ENCODE results near the gene ACOX2. TPM values are rescaled to one million over a fixed set of nuclear protein-coding genes. Genes with fewer than 3 reads are reported as not detected.

Gene ACOX2
- total RNA-seq, 2 donors from 2014 or later: not detected

DNA sequence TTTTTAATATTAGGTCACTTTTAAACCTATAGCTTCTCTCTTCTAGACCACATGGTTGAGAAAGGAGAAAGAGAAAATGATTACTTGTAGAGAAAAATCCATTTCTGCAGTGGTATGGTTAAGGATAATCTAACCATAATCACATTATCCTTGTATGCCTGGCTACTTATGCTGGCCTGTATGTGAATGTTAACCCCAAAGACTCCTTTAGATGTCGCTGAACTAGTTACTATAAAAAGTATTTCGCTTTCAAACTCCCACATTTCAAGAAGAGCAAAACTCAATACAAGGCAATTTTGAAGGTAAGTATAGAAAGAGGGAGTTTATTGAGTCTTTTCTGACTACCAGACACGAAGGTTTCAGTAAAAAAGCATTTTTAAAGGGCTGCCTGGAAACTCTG lies 42.9 kb downstream of the ACOX2 start:
- Mint-ChIP-seq H3K4me1 (ENCODE audit: low read depth in 2 of 2) (peaks cover 28 to 34% of the 10 kb centered on the region in 2 donors), H3K27me3 (peaks cover 0 to 3% of the 10 kb centered on the region in 2 donors), H3K27ac (peak overlapping the region in 1 of 2 donors; percentile 11)

DNA sequence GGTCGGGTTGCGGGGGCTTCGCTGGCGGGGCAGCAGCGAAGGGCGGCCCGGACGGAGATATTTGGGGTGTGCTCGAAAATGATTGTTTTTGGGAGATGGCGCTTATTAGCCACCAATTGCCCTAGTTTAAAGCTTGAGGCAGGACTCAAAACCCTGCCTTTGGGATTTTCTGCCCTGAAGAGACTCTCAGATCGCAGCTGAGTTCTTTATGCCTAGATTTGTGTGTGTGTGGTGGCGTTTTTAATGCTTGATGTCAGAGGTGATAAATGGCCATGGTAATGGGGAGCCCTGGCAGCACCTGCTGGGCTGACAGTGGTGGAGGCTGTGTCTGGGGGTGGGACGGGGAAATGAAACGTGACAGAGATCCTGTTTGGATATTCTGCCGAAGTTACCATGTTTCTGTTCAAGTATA lies 44.5 kb downstream of the ACOX2 start:
- no peaks in the 10 kb centered on the region for H3K36me3 Mint-ChIP-seq
- DNase-seq (ENCODE audit: low spot score) (no peak), ATAC-seq (no peak)
- peaks cover 27 to 29% of the 10 kb centered on the region in 2 donors for H3K4me1 Mint-ChIP-seq (ENCODE audit: low read depth in 2 of 2)
- H3K9me3 Mint-ChIP-seq: no peaks in the 10 kb centered on the region
- H3K4me3 Mint-ChIP-seq: peak overlapping the region; percentile 94
- H3K27ac Mint-ChIP-seq: peak overlapping the region; percentile 64 to 73
- H3K27me3 Mint-ChIP-seq: peaks cover 10 to 12% of the 10 kb centered on the region in 2 donors

More for the DNA sequence above, 42.9 kb downstream of the ACOX2 start:
- H3K9me3 Mint-ChIP-seq: no peaks in the 10 kb centered on the region
- ATAC-seq (no peak), DNase-seq (ENCODE audit: low spot score) (no peak)
- H3K4me3 Mint-ChIP-seq: peak overlapping the region; percentile 94
- H3K36me3 Mint-ChIP-seq: no peaks in the 10 kb centered on the region

GRCh38 chr3:58491506-58492402 lies 45.2 kb downstream of the ACOX2 start, which contains the start of gene KCTD6:
Gene KCTD6, plus strand, starts transcription at chr3:58492096. Its CDS starts 6,660 bp downstream, at chr3:58498756.
- DNase-seq (ENCODE audit: low spot score) (peak; percentile 94), ATAC-seq (peak; percentile 98)
- Mint-ChIP-seq H3K27ac (peak within 1 kb of the TSS; percentile 64 to 73), H3K4me1 (ENCODE audit: low read depth in 2 of 2) (peaks cover 28 to 29% of the 10 kb centered on the region in 2 donors), H3K36me3 (no peaks in the 10 kb centered on the region), H3K9me3 (no peaks in the 10 kb centered on the region), H3K4me3 (peak within 1 kb of the TSS; percentile 94), H3K27me3 (peaks cover 16 to 19% of the 10 kb centered on the region in 2 donors)

DNA sequence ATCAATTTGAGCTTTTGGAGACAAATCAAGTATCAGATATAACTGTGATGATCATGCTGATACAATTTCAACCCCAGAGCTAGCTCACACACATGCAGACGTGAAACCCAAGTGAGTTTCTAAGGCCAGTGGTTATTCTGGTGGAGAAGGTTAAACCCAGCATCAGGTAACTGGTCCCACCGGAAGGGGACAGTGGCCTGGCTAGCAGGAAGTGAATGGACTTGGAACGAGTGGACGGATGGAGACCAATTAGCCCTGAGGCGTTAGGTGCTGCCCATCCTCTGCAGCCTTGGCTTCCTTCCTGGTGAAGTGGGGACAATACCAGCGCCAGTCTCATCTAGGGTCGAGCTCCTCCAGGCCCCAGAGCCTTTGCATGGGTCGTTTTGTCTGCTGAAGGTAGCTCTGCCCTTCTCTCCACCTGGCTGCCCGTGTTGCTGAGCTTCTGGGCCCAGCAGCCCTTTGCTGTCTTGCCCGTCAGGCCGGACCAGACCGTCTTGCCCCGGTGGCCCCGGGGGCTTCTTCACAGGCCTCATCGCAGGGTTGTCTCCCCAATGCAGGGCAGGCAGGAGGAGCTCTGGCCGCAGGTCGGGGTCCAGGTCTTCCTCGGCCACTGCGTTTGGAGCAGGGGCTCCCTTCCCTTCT lies 46.0 kb downstream of the ACOX2 start:
- Mint-ChIP-seq H3K9me3 (no peaks in the 10 kb centered on the region), H3K27ac (peak overlapping the region in 1 of 2 donors; percentile 22), H3K27me3 (peaks cover 22 to 27% of the 10 kb centered on the region in 2 donors)

GRCh38 chr3:58488967-58489366 lies 48.0 kb downstream of the ACOX2 start:
- no peaks in the 10 kb centered on the region for H3K36me3 Mint-ChIP-seq
- peaks cover 24 to 29% of the 10 kb centered on the region in 2 donors for H3K4me1 Mint-ChIP-seq (ENCODE audit: low read depth in 2 of 2)
- no peak overlapping the region for H3K4me3 Mint-ChIP-seq
- peaks cover 23 to 27% of the 10 kb centered on the region in 2 donors for H3K27me3 Mint-ChIP-seq
- no peak overlapping the region for H3K27ac Mint-ChIP-seq
- no peaks in the 10 kb centered on the region for H3K9me3 Mint-ChIP-seq
- DNase-seq (ENCODE audit: low spot score): no peak
- no peak for ATAC-seq

More for the DNA sequence above, 46.0 kb downstream of the ACOX2 start:
- Mint-ChIP-seq H3K36me3 (no peaks in the 10 kb centered on the region), H3K4me3 (peak overlapping the region; percentile 74), H3K4me1 (ENCODE audit: low read depth in 2 of 2) (peaks cover 29 to 33% of the 10 kb centered on the region in 2 donors)
- DNase-seq (ENCODE audit: low spot score) (no peak), ATAC-seq (no peak)

- H3K27me3 Mint-ChIP-seq: peaks cover 30 to 31% of the 10 kb centered on the region in 2 donors
- H3K27ac Mint-ChIP-seq: no peak overlapping the region
- peaks cover 10 to 18% of the 10 kb centered on the region in 2 donors for H3K4me1 Mint-ChIP-seq (ENCODE audit: low read depth in 2 of 2)
- no peaks in the 10 kb centered on the region for H3K36me3 Mint-ChIP-seq
- DNase-seq (ENCODE audit: low spot score) (no peak), ATAC-seq (no peak)
- H3K9me3 Mint-ChIP-seq: no peaks in the 10 kb centered on the region
- H3K4me3 Mint-ChIP-seq: no peak overlapping the region
These were observed 49.7 kb downstream of the ACOX2 start for GRCh38 chr3:58487140-58487886.

DNA sequence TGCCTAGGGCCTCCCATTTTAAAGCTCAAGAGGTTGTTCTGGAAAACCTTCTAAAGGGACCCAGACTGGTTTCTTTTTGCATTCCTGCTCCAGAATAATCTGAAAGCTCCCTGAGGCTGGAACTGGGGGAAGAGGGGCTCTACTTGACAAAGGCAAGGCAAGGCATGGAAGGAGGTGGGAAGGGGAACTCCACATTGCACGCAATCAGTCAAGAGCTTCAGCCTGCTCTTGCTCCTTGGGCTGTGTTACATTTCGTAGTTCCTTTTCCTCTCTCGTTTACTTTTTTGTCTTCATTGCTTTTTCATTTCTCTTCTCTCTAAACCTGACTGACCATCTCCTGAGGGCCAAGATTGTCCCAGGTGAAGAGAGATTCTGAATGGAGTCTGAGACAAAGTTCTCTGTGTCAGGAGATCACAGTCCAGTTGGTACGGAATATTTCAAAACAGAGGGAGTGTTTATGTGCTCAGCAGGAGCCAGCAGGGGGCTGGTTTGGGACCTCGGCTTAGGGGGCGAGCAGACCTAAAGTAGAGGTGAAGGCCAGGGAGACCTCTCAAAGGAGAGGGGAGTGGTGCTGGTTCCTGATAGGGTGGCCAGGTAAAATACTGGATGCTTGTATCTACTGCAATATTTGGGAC lies 51.1 kb downstream of the ACOX2 start:
- Mint-ChIP-seq H3K4me1 (ENCODE audit: low read depth in 2 of 2) (peaks cover 4 to 14% of the 10 kb centered on the region in 2 donors), H3K9me3 (no peaks in the 10 kb centered on the region), H3K27ac (no peak overlapping the region), H3K36me3 (no peaks in the 10 kb centered on the region), H3K4me3 (no peak overlapping the region), H3K27me3 (peaks cover 30 to 36% of the 10 kb centered on the region in 2 donors)
- DNase-seq (ENCODE audit: low spot score) (no peak), ATAC-seq (no peak)

DNA sequence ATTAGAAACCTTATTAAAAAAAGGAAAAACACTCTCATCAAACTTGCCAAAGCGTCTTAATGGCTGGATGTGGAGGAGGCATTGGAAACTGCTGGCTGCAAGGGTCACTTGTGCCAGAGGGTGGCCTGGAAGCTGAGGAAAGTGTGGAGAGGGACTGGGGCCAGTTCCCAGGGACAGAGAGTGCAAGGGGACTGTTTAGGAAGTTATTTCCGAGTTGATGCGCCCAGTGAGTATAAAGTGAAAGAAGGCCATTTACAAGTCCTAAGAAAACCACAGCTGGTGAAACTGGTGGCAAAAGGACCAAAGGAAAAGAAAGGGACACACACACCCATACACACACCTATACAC lies 52.3 kb downstream of the ACOX2 start:
- H3K27ac Mint-ChIP-seq: no peak overlapping the region
- peaks cover 0 to 11% of the 10 kb centered on the region in 2 donors for H3K4me1 Mint-ChIP-seq (ENCODE audit: low read depth in 2 of 2)
- H3K36me3 Mint-ChIP-seq: no peaks in the 10 kb centered on the region
- H3K27me3 Mint-ChIP-seq: peaks cover 32 to 36% of the 10 kb centered on the region in 2 donors
- ATAC-seq: no peak
- H3K4me3 Mint-ChIP-seq: no peak overlapping the region
- H3K9me3 Mint-ChIP-seq: no peaks in the 10 kb centered on the region
- no peak for DNase-seq (ENCODE audit: low spot score)

DNA sequence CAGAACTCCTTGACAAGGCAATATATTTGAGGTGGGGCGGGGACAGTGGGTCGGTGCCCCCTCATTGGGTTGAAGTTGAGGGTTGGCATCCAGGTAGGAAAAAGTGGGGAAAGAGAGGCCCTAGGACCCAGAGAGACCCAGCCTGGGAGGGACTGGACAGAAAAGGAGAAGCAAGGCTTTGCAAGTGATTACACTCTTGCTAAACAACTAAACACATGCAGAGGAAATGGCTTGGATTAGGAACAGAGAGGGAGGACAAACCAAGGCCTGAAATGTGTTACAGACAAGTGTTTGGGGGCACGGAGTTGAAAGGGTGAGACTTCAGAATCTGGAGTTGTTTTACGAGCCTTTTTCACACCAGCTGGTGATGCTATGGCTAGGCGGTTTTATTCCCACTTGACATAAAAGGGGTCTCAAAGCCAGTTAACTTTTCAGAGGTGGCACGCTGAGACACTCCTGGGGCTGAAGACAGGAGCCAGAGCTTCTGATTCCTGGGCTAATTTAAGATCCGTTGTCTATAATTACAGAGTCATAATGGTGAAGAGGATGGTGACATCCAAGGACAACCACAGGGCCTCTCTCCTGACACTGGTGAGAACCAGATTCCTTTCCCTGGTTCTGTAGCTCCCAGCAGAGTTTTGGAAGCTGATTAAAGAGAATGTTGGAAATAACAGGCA lies 52.8 kb downstream of the ACOX2 start:
- peaks cover 32 to 36% of the 10 kb centered on the region in 2 donors for H3K27me3 Mint-ChIP-seq
- H3K4me3 Mint-ChIP-seq: no peak overlapping the region
- H3K9me3 Mint-ChIP-seq: no peaks in the 10 kb centered on the region
- H3K4me1 Mint-ChIP-seq (ENCODE audit: low read depth in 2 of 2): peaks cover 0 to 11% of the 10 kb centered on the region in 2 donors
- H3K27ac Mint-ChIP-seq: no peak overlapping the region
- ATAC-seq: no peak
- DNase-seq (ENCODE audit: low spot score): no peak
- H3K36me3 Mint-ChIP-seq: no peaks in the 10 kb centered on the region

- no peaks in the 10 kb centered on the region for H3K36me3 Mint-ChIP-seq
- peaks cover 26 to 27% of the 10 kb centered on the region in 2 donors for H3K27me3 Mint-ChIP-seq
- H3K4me3 Mint-ChIP-seq: no peak overlapping the region
- ATAC-seq (peak in 1 of 2 donors; percentile 66), DNase-seq (ENCODE audit: low spot score) (no peak)
- no peaks in the 10 kb centered on the region for H3K9me3 Mint-ChIP-seq
- no peak overlapping the region for H3K27ac Mint-ChIP-seq
- H3K4me1 Mint-ChIP-seq (ENCODE audit: low read depth in 2 of 2): peaks cover 0 to 11% of the 10 kb centered on the region in 2 donors
These were observed 53.9 kb downstream of the ACOX2 start for GRCh38 chr3:58482917-58483636.

GRCh38 chr3:58480309-58480708 lies 56.7 kb downstream of the ACOX2 start:
- peaks cover 0 to 1% of the 10 kb centered on the region in 2 donors for H3K4me1 Mint-ChIP-seq (ENCODE audit: low read depth in 2 of 2)
- H3K27ac Mint-ChIP-seq: no peak overlapping the region
- no peaks in the 10 kb centered on the region for H3K9me3 Mint-ChIP-seq
- peaks cover 11 to 18% of the 10 kb centered on the region in 2 donors for H3K27me3 Mint-ChIP-seq
- H3K4me3 Mint-ChIP-seq: no peak overlapping the region
- DNase-seq (ENCODE audit: low spot score) (no peak), ATAC-seq (no peak)
- no peaks in the 10 kb centered on the region for H3K36me3 Mint-ChIP-seq

DNA sequence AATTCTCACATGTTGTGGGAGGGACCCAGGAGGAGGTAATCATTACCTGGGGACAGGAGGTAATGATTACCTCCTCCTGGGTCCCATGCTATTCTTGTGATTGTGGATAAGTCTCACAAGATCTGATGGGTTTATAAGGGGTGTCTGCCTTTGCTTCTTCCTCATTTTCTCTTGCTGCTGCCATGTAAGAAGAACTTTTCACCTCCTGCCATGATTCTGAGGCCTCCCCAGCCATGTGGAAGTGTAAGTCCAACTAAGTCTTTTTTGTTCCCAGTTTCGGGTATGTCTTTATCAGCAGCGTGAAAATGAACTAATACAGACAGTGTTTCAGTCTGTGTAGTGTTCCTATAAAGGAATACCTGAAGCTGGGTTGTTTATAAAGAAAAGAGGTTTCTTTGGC lies 58.2 kb downstream of the ACOX2 start:
- Mint-ChIP-seq H3K27me3 (peaks cover 17% of the 10 kb centered on the region in 2 donors), H3K27ac (no peak overlapping the region), H3K9me3 (no peaks in the 10 kb centered on the region), H3K36me3 (no peaks in the 10 kb centered on the region), H3K4me3 (no peak overlapping the region), H3K4me1 (ENCODE audit: low read depth in 2 of 2) (peaks cover 8 to 15% of the 10 kb centered on the region in 2 donors)
- ATAC-seq (no peak), DNase-seq (ENCODE audit: low spot score) (no peak)
